Activated CD4-positive, alpha-beta memory T cell treated with anti-CD3 and anti-CD28 coated beads, Interleukin-2, amount 10 ng/mL, durations not matched to agents 7 days and 5 days (primary cell): ENCODE measurements around the gene SPOCD1. TPM values are rescaled to one million over a fixed set of nuclear protein-coding genes. Genes with fewer than 3 reads are reported as not detected.

Source experiments
- CTCF ChIA-PET: fragments of 350-600 bp; sonication (Branson Sonifier 250); formaldehyde crosslinking; loops from one replicate; lab custom pipeline; 2021; ENCODE audit warnings: antibody characterized with exemption, inconsistent platforms; lab: Charles Lee
- POLR2A ChIA-PET: fragments of 350-600 bp; sonication (Branson Sonifier 250); formaldehyde crosslinking; loops from one replicate; lab custom pipeline; 2021; ENCODE audit warnings: antibody characterized with exemption; lab: Charles Lee
- DNase-seq: peaks from one replicate; pipeline ENCODE4 v3.0.0-alpha.2; 2020
- H3K27ac Mint-ChIP-seq: one replicate; pipeline ENCODE4 v1.8.0; 2021; ENCODE audit warnings: mild to moderate bottlenecking, mixed read lengths
- H3K27me3 Mint-ChIP-seq: one replicate; pipeline ENCODE4 v1.8.0; 2021; ENCODE audit warnings: mixed read lengths
- H3K36me3 Mint-ChIP-seq: one replicate; pipeline ENCODE4 v1.8.0; 2021; ENCODE audit warnings: low read depth, mixed read lengths
- H3K4me1 Mint-ChIP-seq: one replicate; pipeline ENCODE4 v1.8.0; 2021; ENCODE audit warnings: mixed read lengths
- H3K4me3 Mint-ChIP-seq: one replicate; pipeline ENCODE4 v1.8.0; 2021; ENCODE audit warnings: mild to moderate bottlenecking, mixed read lengths
- H3K9me3 Mint-ChIP-seq: one replicate; pipeline ENCODE4 v1.8.0; 2021; ENCODE audit warnings: mixed read lengths
- total RNA-seq, 2 experiments: library from RNA; stranded (reverse); gene quantifications; one replicate each; pipeline ENCODE4 v1.2.3, GENCODE V29; 2021

Gene SPOCD1
- total RNA-seq, 2 experiments from 2014 or later = 0.08 to 0.15 TPM

DNA sequence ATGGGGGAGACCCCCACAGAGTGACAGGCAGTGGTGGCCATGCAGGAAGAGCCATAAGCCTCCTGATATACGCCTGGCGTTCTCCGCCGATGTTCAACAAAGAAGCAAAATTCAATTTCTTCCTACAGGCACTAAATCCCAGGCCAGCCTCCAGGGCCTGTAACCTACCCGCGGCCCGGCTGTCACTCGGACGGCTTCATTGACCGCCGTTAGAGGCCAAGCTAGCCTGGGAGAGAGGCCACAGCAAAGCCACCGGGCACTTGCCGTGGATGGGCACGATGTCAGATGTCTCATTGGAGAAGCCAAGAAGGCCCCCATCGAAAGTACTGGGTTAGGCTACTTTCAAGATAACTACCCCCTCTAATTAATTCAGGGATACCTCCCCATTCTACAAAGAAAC lies 61.4 kb downstream of the SPOCD1 start:
- POLR2A ChIA-PET = interaction anchor here (0.9 kb wide), 1 partner anchor 9 kb away, joined by 6 read pairs; the partner anchor contains the start of gene ADGRB2
- CTCF ChIA-PET = no interaction called here
- no peak overlapping the region for H3K4me3 Mint-ChIP-seq
- H3K9me3 Mint-ChIP-seq = no peaks in the 10 kb centered on the region
- H3K36me3 Mint-ChIP-seq = no peaks in the 10 kb centered on the region
- peaks cover 10% of the 10 kb centered on the region for H3K27me3 Mint-ChIP-seq
- peaks cover 23% of the 10 kb centered on the region for H3K4me1 Mint-ChIP-seq
- H3K27ac Mint-ChIP-seq = no peak overlapping the region
- DNase-seq = no peak

DNA sequence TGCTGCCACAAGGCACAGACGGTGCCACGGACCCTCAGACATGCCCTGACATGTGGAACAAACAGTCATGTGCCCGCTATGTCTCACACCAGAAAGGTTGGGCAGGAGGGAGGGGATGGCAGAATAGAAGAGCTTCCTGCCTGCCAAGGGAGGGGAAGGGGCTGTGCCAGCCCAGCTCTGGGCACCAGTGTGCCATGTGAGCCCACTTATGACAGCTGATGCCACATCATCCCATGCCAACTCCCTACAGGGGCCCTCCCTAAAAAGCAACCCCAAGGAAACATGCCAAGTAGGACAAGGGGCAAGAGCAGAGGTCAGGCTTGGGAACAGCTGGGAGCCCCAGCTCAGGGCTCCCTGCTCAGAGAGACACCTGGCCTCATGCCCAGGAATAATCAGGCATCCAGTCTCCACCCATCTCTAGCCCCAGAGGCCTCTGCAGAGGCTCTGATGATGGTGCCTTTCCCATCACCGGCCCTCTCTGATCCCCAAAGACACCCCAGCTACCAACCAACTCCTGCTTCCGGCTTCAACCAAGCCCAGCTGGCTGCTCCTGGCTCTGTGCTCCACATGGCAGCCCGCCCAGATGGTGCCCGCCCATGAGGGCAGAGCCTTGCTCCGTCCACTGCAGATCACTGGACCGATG lies 62.0 kb downstream of the SPOCD1 start:
- no peaks in the 10 kb centered on the region for H3K36me3 Mint-ChIP-seq
- H3K4me1 Mint-ChIP-seq = peaks cover 23% of the 10 kb centered on the region
- DNase-seq = no peak
- H3K9me3 Mint-ChIP-seq = no peaks in the 10 kb centered on the region
- ChIA-PET CTCF (no interaction called here), POLR2A (interaction anchor here (0.9 to 1.4 kb wide), 2 partner anchors 10 to 13 kb away, joined by 3 to 6 read pairs; partner anchors contain the start of gene ADGRB2)
- no peak overlapping the region for H3K4me3 Mint-ChIP-seq
- H3K27ac Mint-ChIP-seq = no peak overlapping the region
- peaks cover 9% of the 10 kb centered on the region for H3K27me3 Mint-ChIP-seq

DNA sequence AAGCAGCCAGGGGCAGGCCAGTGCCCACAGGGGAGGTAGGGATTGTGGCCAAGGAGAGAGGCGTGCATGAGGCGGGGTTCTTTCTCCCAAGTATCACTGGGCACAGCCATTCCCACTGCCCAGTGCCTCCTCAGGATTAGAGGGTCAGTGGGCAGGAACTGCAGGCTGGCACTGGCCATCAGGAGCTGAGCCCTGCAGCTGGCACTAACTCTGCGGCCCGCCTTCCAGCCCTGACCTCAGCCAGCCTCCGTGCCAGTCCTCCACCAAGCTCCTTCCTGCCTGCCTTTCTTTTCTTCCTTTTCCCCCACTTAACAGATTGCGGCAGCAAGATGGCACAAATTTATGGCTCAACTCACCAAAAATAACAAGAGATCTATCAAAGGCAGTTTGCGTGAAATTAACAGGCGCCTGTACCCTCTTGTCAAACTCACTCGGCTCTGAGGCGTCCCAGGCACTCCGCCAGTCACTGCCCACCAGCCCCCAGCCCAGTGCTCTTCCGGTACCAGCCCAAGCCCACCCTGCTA lies 62.8 kb downstream of the SPOCD1 start:
- Mint-ChIP-seq H3K36me3 (no peaks in the 10 kb centered on the region), H3K27me3 (peaks cover 11% of the 10 kb centered on the region), H3K9me3 (no peaks in the 10 kb centered on the region), H3K4me1 (peaks cover 23% of the 10 kb centered on the region), H3K4me3 (no peak overlapping the region), H3K27ac (no peak overlapping the region)
- CTCF ChIA-PET = no interaction called here
- DNase-seq = no peak
- POLR2A ChIA-PET = interaction anchor here (1.4 kb wide), 1 partner anchor 12 kb away, joined by 3 read pairs; no protein-coding TSS in a partner anchor

DNA sequence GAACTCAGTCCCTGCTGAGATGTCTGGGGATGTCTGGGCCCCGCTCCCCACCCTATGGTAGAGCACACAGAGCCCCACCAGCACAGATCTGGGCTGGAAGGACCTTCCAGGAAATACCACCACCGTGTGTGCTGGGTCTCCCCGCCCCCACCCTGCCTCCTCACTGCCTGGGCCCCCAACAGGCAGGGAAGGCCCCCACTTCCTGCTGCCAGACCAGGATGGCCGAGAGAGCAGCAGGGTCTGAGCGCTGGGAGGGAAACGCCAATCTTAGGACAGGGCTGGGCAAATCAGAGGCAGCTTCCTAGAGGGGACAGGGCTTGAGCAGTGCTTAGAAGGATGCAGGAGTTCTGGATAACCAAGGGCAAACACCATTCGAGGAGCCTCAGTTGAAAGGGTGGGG lies 63.6 kb downstream of the SPOCD1 start:
- POLR2A ChIA-PET = interaction anchor here (1.3 kb wide), 1 partner anchor 91 kb away, joined by 3 read pairs; no protein-coding TSS in a partner anchor
- no peak for DNase-seq
- CTCF ChIA-PET = interaction anchor here (1.8 kb wide), 2 partner anchors 12 to 38 kb away, joined by 4 to 6 read pairs; partner anchors contain the start of gene ADGRB2

DNA sequence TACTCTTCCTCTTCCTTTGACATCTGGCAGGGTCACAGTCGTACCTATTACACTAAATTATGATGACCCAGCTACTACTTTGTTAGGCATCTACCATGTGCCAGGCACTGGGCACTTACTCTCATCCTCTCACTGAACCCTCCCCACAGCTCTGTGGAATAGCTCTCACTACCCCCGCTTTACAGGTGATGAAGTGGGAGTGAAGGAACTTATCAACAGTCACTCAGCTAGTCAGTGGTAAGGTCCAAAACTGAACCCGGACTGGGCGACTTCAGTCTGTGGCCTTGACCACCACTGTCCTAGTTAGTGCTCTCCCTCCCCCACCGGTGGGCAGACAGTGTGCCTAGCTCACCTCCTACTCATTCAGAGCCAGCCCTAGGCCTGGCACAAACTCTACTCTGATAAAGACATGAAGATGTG lies 64.0 kb downstream of the SPOCD1 start:
- Mint-ChIP-seq H3K9me3 (no peaks in the 10 kb centered on the region), H3K27ac (no peak overlapping the region), H3K27me3 (peaks cover 14% of the 10 kb centered on the region), H3K36me3 (no peaks in the 10 kb centered on the region), H3K4me1 (peaks cover 28% of the 10 kb centered on the region), H3K4me3 (no peak overlapping the region)
- ChIA-PET CTCF (interaction anchor here (0.9 to 1.8 kb wide), 4 partner anchors 12 to 496 kb away, joined by 3 to 7 read pairs (median 5); partner anchors contain the start of gene ADGRB2), POLR2A (interaction anchor here (0.9 to 1.6 kb wide), 4 partner anchors 8 to 108 kb away, joined by 3 to 11 read pairs (median 4); partner anchors contain the start of gene PEF1)
- no peak for DNase-seq

More for the DNA sequence above, 63.6 kb downstream of the SPOCD1 start:
- Mint-ChIP-seq H3K27ac (no peak overlapping the region), H3K36me3 (no peaks in the 10 kb centered on the region), H3K9me3 (no peaks in the 10 kb centered on the region), H3K4me1 (peaks cover 24% of the 10 kb centered on the region), H3K27me3 (peaks cover 14% of the 10 kb centered on the region), H3K4me3 (no peak overlapping the region)

DNA sequence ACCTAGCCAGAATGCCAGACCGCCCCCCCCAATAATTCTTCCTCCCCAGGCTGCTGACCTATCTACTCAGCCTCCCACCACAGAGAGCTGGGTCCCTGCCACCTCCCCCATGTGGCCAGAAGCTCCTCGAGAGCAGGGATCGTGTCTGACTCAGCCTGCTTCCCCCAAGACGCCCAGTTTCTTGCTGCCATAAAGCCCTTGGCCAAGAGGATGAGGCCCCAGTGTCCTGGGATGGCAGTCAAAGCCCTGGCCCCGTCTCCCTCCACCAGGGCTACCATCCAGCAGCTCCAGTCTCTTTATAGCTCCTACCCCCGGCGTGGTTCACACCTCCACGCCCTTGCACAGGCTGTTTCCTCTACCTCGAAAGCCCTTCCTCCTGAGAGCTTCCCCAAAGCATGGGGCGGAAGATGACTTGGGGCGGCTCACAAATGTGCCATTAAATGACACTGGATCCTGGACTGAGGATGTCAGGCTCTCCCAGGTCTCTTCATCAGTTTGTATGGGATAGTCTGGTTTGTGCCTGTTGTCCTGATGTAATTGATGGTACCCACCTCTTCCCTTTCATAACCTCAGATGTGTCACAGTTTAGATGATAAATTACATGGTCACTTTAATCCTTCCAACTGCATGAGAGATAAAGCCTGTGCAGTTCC lies 64.8 kb downstream of the SPOCD1 start:
- ChIA-PET CTCF (interaction anchor here (0.9 to 1.8 kb wide), 6 partner anchors 11 to 497 kb away, joined by 3 to 7 read pairs (median 4); partner anchors contain the start of gene ADGRB2), POLR2A (interaction anchor here (0.9 to 1.6 kb wide), 5 partner anchors 9 to 107 kb away, joined by 3 to 11 read pairs (median 4); partner anchors contain the start of gene PEF1)
- Mint-ChIP-seq H3K36me3 (no peaks in the 10 kb centered on the region), H3K9me3 (no peaks in the 10 kb centered on the region), H3K4me3 (no peak overlapping the region), H3K27me3 (peaks cover 14% of the 10 kb centered on the region), H3K27ac (peak overlapping the region; percentile 44), H3K4me1 (peaks cover 31% of the 10 kb centered on the region)
- DNase-seq = peak; percentile 59

DNA sequence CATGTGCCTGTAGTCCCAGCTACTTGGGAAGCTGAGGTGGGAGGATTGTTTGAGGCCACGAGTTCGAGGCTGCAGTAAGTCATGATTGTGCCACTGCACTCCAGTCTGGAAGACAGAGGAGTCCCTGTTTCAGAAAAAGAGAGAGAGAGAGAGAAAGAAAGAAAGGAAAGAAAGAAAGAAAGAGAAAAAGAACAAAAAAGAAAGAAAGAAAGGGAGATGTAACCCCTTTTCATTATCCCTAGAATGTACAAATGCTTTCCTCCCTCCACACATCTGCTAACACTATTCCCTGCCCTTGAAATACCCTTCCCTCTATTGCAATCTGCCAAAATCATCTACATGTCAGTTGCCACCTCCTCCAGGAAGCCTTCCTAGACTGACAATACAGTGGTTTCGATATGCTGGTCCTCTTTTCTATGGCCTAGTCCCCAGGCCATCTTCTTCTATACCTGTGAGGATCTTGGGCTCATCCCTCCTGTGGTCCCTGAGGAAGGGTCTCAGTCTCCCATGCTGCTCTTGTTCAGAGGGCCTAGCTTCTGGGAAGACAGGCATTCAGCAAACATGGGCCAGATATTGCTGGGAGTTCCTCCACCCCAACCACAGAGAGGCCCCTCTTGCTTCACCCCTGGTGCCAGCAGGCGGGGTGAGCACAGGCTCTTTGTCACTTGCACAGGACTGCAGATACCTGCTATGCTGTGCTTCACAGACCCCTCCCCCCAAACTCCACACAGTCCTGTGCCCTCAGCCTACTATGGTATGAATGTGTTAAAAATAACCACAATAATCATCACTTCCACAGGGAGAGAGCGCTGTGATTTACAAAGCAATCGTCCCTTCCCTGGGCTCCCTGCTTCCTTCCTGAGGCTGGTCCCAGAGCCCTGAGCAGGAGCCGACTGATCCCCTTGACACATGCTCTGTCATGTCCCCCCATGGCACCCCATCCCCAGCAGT lies 65.8 kb downstream of the SPOCD1 start:
- Mint-ChIP-seq H3K9me3 (no peaks in the 10 kb centered on the region), H3K27ac (no peak overlapping the region), H3K36me3 (no peaks in the 10 kb centered on the region), H3K27me3 (peaks cover 14% of the 10 kb centered on the region), H3K4me1 (peaks cover 31% of the 10 kb centered on the region), H3K4me3 (no peak overlapping the region)
- DNase-seq = no peak
- CTCF ChIA-PET = interaction anchor here (1.0 to 1.8 kb wide), 5 partner anchors 7 to 39 kb away, joined by 3 to 7 read pairs (median 5); partner anchors contain the start of gene ADGRB2
- POLR2A ChIA-PET = interaction anchor here (1.4 to 1.8 kb wide), 4 partner anchors 9 to 106 kb away, joined by 4 to 11 read pairs (median 6); partner anchors contain the start of gene PEF1

DNA sequence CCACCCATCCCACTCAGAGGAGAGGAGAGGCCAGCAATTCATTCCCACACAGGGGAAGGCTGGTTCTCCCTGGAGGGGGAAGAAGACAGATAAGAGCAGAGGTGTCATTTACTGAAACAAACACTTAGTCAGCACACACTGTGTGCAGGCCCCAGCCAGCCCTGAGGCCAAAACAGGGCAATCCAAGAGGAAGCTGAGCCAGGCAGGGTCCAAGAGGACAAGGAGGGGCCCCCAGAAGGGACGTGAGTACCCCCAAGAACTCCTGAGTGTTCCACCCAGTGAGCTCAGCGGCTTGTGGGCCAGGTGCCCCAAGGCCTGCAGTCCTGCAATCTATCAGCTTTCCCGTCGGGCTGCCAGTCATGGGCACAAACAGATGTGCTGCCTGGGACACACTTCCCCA lies 67.5 kb downstream of the SPOCD1 start:
- no peak overlapping the region for H3K4me3 Mint-ChIP-seq
- no peaks in the 10 kb centered on the region for H3K36me3 Mint-ChIP-seq
- no peak overlapping the region for H3K27ac Mint-ChIP-seq
- H3K9me3 Mint-ChIP-seq = no peaks in the 10 kb centered on the region
- DNase-seq = no peak
- CTCF ChIA-PET = no interaction called here
- H3K4me1 Mint-ChIP-seq = peaks cover 31% of the 10 kb centered on the region
- H3K27me3 Mint-ChIP-seq = peaks cover 14% of the 10 kb centered on the region
- POLR2A ChIA-PET = interaction anchor here (1.8 kb wide), 1 partner anchor 10 kb away, joined by 6 read pairs; no protein-coding TSS in a partner anchor

DNA sequence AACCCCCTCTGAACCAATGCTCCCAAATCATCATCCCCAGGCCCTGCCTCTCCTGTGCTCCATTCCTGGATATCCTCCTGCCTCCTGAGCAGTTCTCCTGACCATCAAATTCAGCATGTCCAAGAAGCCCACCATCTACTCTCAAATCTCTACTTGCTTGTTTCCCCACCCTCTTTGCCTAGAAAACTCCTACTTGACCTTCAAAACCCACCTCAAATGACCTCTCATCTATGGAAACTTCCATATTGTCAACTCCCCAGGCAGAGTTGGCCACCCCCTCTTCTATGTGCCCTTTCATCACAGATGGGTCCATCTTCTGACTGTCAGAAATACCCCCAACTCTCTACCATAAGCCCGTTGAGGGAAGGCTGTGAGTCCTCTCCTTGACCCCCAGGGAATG lies 68.5 kb downstream of the SPOCD1 start:
- no peaks in the 10 kb centered on the region for H3K9me3 Mint-ChIP-seq

DNA sequence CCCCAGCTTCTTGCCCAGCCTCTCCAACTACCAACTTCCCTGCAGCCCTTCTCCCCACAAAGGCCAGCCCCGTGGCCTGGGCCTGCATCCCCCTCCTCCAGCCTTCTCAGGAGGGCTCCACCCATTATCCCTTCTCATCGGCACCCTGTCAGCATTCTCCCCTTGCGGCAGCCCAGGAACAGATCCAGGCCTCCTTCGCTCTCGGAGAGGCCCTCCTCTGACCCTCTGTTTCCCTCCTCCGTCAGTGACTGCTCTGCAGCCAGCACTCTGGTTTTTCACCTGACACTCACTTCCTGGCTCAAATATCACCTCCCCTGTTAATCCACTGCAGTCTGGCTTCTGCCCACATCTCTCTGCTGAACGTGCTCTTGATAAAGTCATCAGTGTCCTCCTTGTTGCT lies 69.1 kb downstream of the SPOCD1 start:
- no peak for DNase-seq
- Mint-ChIP-seq H3K36me3 (no peaks in the 10 kb centered on the region), H3K27me3 (peaks cover 11% of the 10 kb centered on the region), H3K4me1 (peaks cover 22% of the 10 kb centered on the region), H3K9me3 (no peaks in the 10 kb centered on the region), H3K4me3 (no peak overlapping the region), H3K27ac (no peak overlapping the region)
- CTCF ChIA-PET = interaction anchor here (1.2 to 2.6 kb wide), 6 partner anchors 21 to 82 kb away, joined by 3 to 17 read pairs (median 6); partner anchors contain the start of gene COL16A1
- POLR2A ChIA-PET = no interaction called here

More for the DNA sequence above, 68.5 kb downstream of the SPOCD1 start:
- no peaks in the 10 kb centered on the region for H3K36me3 Mint-ChIP-seq
- H3K27ac Mint-ChIP-seq = no peak overlapping the region
- ChIA-PET POLR2A (no interaction called here), CTCF (no interaction called here)
- DNase-seq = no peak
- peaks cover 14% of the 10 kb centered on the region for H3K27me3 Mint-ChIP-seq
- no peak overlapping the region for H3K4me3 Mint-ChIP-seq
- peaks cover 28% of the 10 kb centered on the region for H3K4me1 Mint-ChIP-seq

DNA sequence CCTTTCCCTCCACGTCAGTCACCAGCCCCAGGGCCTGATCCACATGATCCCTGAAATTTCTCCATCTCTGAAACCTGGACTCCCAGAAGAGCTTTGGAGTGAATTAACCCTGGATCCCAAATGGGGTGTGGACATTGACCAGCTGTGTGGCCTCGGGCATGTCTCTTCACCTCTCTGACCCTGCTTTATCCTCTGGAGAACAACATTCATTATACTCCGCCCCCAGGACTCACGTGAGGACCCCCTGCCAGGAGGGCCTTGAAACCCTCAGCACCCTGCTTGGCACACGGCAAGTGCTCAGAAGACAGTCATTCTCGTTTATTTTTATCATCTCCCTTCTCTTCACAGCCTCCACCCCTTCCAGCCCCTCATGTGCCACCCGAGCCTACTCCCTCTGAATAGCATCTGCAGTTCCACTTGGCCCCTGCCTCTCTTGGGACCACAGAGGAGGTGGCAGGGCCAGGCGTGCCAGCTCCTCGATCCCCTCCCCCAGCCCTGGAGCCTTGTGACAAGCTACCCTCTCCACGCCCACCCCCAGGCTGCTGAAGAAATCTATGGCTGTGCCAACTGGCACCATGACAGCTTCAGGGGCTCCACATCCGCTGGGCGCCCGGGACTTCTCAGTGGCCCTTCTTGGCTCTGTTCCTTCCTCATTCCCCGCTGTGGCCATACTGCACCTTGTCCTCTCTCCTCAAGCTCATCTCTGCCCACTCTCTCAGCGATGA lies 69.7 kb downstream of the SPOCD1 start:
- ChIA-PET POLR2A (interaction anchor here (0.9 to 1.0 kb wide), 2 partner anchors 41 to 43 kb away, joined by 3 to 4 read pairs; no protein-coding TSS in a partner anchor), CTCF (interaction anchor here (0.6 to 2.6 kb wide), 22 partner anchors 12 to 696 kb away, joined by 3 to 17 read pairs (median 4); partner anchors contain the start of genes ADGRB2, COL16A1 and PEF1)
- Mint-ChIP-seq H3K27ac (no peak overlapping the region), H3K9me3 (no peaks in the 10 kb centered on the region), H3K36me3 (no peaks in the 10 kb centered on the region), H3K4me1 (peaks cover 18% of the 10 kb centered on the region), H3K27me3 (peaks cover 10% of the 10 kb centered on the region), H3K4me3 (no peak overlapping the region)
- DNase-seq = no peak
